Endothelial cell of umbilical vein (primary cell): Measurements from ENCODE around the gene CSGALNACT2. TPM values are rescaled to one million over a fixed set of nuclear protein-coding genes. Genes with fewer than 3 reads are reported as not detected.

ENCODE experiments used
- BruUV-seq: library from RNA; stranded (reverse); fragments of 400-500 nt; replicated peaks from 2 replicates; lab custom pipeline; 2021; lab: Mats Ljungman, UMichigan
- CTCF ChIA-PET: fragments of 300-600, 350-600 bp; sonication (Branson Sonifier 250); formaldehyde crosslinking; loops from one replicate; lab custom pipeline; 2021; ENCODE audit warnings: antibody characterized with exemption, inconsistent platforms; lab: Charles Lee
- POLR2A ChIA-PET: fragments of 300-600, 350-600 bp; sonication (Branson Sonifier 250); formaldehyde crosslinking; loops from one replicate; lab custom pipeline; 2021; ENCODE audit warnings: antibody characterized with exemption, inconsistent platforms; lab: Charles Lee
- DNase-seq: peaks from one replicate; pipeline ENCODE4 v3.0.0-alpha.2; 2011; ENCODE audit warnings: low read depth, low spot score
- FAIRE-seq: peaks from 2 replicates; lab custom pipeline; 2011; peaks lifted over from hg19 to GRCh38; lab: Jason Lieb, UNC
- H2AFZ ChIP-seq: 2 replicates; pipeline ENCODE4 v1.6.0; 2012; ENCODE audit warnings: low read depth, low read length, control low read depth, inconsistent platforms
- H3K27ac ChIP-seq: 2 replicates; pipeline ENCODE4 v1.5.1; 2011; ENCODE audit warnings: low read depth, mild to moderate bottlenecking, control low read depth, low read length, moderate library complexity; ENCODE audit not compliant: insufficient read depth
- H3K27me3 ChIP-seq, 2 experiments: 2 replicates each; pipeline versions ENCODE4 v1.6.0 to v1.6.1; 2011; ENCODE audit warnings: low read length in 2 of 2, mixed read lengths in 1 of 2; ENCODE audit not compliant: control insufficient read depth in 2 of 2, insufficient read depth in 2 of 2
- H3K36me3 ChIP-seq, 2 experiments: 2 replicates in 1 of 2; 3 replicates in 1 of 2; pipeline ENCODE4 v1.5.1; 2011; ENCODE audit warnings: low read length in 2 of 2, mild to moderate bottlenecking in 1 of 2, moderate library complexity in 1 of 2; ENCODE audit not compliant: control insufficient read depth in 2 of 2, insufficient read depth in 2 of 2; ENCODE audit errors: extremely low read depth in 1 of 2
- H3K4me1 ChIP-seq: 3 replicates; pipeline ENCODE4 v1.5.1; 2011; ENCODE audit warnings: mild to moderate bottlenecking, low read length; ENCODE audit not compliant: control insufficient read depth, insufficient read depth; ENCODE audit errors: extremely low read depth
- H3K4me2 ChIP-seq: 2 replicates; pipeline ENCODE4 v1.6.1; 2011; ENCODE audit warnings: low read length, control low read depth, mixed read lengths; ENCODE audit not compliant: insufficient read depth
- H3K4me3 ChIP-seq, 3 experiments: fragments of 200-600 bp in 1 of 3; sonication (generic), shearing (Covaris generic) in 1 of 3; replicated peaks in 1 of 3; 2 replicates each; pipeline ENCODE4 v1.5.1; 2011 to 2016; ENCODE audit warnings: control low read depth in 3 of 3, low read length in 3 of 3, mild to moderate bottlenecking in 2 of 3, inconsistent platforms in 1 of 3, low read depth in 1 of 3, moderate library complexity in 1 of 3; ENCODE audit not compliant: insufficient read depth in 1 of 3
- H3K79me2 ChIP-seq: 2 replicates; pipeline ENCODE4 v1.6.0; 2012; ENCODE audit warnings: low read length, inconsistent platforms; ENCODE audit not compliant: control insufficient read depth, insufficient read depth
- H3K9ac ChIP-seq: replicated peaks from 2 replicates; pipeline ENCODE3; 2011; ENCODE audit warnings: low read length, control low read depth; ENCODE audit not compliant: insufficient read depth; ENCODE audit errors: extremely low read depth
- H3K9me1 ChIP-seq: replicated peaks from 3 replicates; pipeline ENCODE4 v1.6.0; 2011; ENCODE audit warnings: mild to moderate bottlenecking, low read length; ENCODE audit not compliant: control insufficient read depth, insufficient read depth; ENCODE audit errors: extremely low read depth
- H3K9me3 ChIP-seq: replicated peaks from 2 replicates; pipeline ENCODE4 v1.5.1; 2012; ENCODE audit warnings: low read length, inconsistent platforms; ENCODE audit not compliant: control insufficient read depth, insufficient read depth
- H4K20me1 ChIP-seq: replicated peaks from 2 replicates; pipeline ENCODE3; 2011; ENCODE audit warnings: mild to moderate bottlenecking, low read length; ENCODE audit not compliant: control insufficient read depth, insufficient read depth; ENCODE audit errors: extremely low read depth
- CTCF ChIP-seq, 2 donors: IDR thresholded peaks; 1 replicate in 1 of 2; 2 replicates in 1 of 2; pipeline ENCODE4 v1.5.1; 2011; ENCODE audit warnings: low read length in 2 of 2, mild to moderate bottlenecking in 2 of 2, moderate library complexity in 2 of 2, control low read depth in 1 of 2, inconsistent platforms in 1 of 2, low read depth in 1 of 2; ENCODE audit not compliant: insufficient read depth in 1 of 2; ENCODE audit errors: extremely low read depth in 1 of 2
- EZH2 ChIP-seq: IDR thresholded peaks from 2 replicates; pipeline ENCODE4 v1.6.1; 2012; ENCODE audit warnings: borderline replicate concordance, low read depth, mild to moderate bottlenecking, moderate library complexity, low read length, inconsistent platforms; ENCODE audit not compliant: severe bottlenecking
- FOS ChIP-seq: IDR thresholded peaks from 2 replicates; pipeline ENCODE4 v1.6.1; 2011; ENCODE audit warnings: mild to moderate bottlenecking, low read length, moderate library complexity, borderline replicate concordance; ENCODE audit not compliant: insufficient read depth
- GATA2 ChIP-seq: IDR thresholded peaks from 2 replicates; pipeline ENCODE4 v1.7.0; 2011; ENCODE audit warnings: low read depth, mild to moderate bottlenecking, moderate library complexity, mixed read lengths, low read length; ENCODE audit not compliant: insufficient read length, insufficient read depth
- JUN ChIP-seq: IDR thresholded peaks from 2 replicates; pipeline ENCODE4 v1.6.1; 2011; ENCODE audit warnings: borderline replicate concordance, low read depth; ENCODE audit not compliant: insufficient read length, insufficient read depth
- MAX ChIP-seq: IDR thresholded peaks from 2 replicates; pipeline ENCODE4 v1.6.1; 2011; ENCODE audit not compliant: insufficient read depth, insufficient read length
- MYC ChIP-seq: IDR thresholded peaks from one replicate; pipeline ENCODE4 v1.6.1; 2011; ENCODE audit warnings: mild to moderate bottlenecking, low read depth, low read length
- POLR2A ChIP-seq: IDR thresholded peaks from 2 replicates; pipeline ENCODE4 v1.6.1; 2012; ENCODE audit warnings: low read depth, mild to moderate bottlenecking, control low read depth, low read length
- POLR2AphosphoS5 ChIP-seq: IDR thresholded peaks from 2 replicates; pipeline ENCODE4 v1.6.1; 2012; ENCODE audit warnings: low read depth, mild to moderate bottlenecking, control low read depth, low read length, moderate library complexity; ENCODE audit not compliant: insufficient read depth
- dilution Hi-C: fragments of 300-500 bp; cut with MboI; formaldehyde crosslinking; loops from one replicate; pipeline ENCODE4 v1.15.0; 2019; ENCODE audit warnings: low sequenced_read_pairs; ENCODE audit not compliant: extremely low pct_ligation_motif_present
- intact Hi-C: fragments of 100-400 bp; cut with micrococcal nuclease; formaldehyde crosslinking; loops from one replicate; pipeline ENCODE4 v1.10.0; 2022
- polyA plus RNA-seq, 4 experiments: library from polyadenylated mRNA; depleted of rRNA in 3 of 4; stranded (reverse) in 3 of 4; unstranded in 1 of 4; fragments of >200 nt; gene quantifications; 2 replicates each; pipeline versions ENCODE4 v1.2.1 to v1.2.3, GENCODE V29; 2011 to 2012; ENCODE audit warnings: missing spikeins in 1 of 4
- total RNA-seq: library from RNA; stranded (reverse); gene quantifications from 2 replicates; pipeline ENCODE4 v1.2.3, GENCODE V29; 2021

The CSGALNACT2 gene
- total and polyA plus RNA-seq, 2 donors (not counting 3 experiments of a cell fraction or from before 2014, with no cell fraction given), result 9.7 to 17.7 TPM

- Histone ChIP-seq H3K27ac (no peak overlapping the region), H3K9me1 (no peaks in the 10 kb centered on the region), H3K4me1 (no peaks in the 10 kb centered on the region), H3K4me3 (no peak overlapping the region), H3K9me3 (no peaks in the 10 kb centered on the region), H3K27me3 (no peaks in the 10 kb centered on the region), H4K20me1 (no peaks in the 10 kb centered on the region), H3K4me2 (no peak overlapping the region), H3K9ac (no peak overlapping the region), H2AFZ (no peak overlapping the region), H3K79me2 (no peaks in the 10 kb centered on the region), H3K36me3 (no peaks in the 10 kb centered on the region)
- DNase-seq (no peak), FAIRE-seq (no peak)
- TF ChIP-seq CTCF (IDR thresholded peaks at IDR 0.05; ENCODE audit: extremely low read depth in 1 of 2, insufficient read depth in 1 of 2, low read depth in 1 of 2, low read length in 2 of 2) (no peak), JUN (no peak), POLR2A (no peak)
- intact Hi-C loops (no loop called here), dilution Hi-C loops (no loop called here)
- CTCF ChIA-PET, result no interaction called here
- BruUV-seq, result no TSS peak
- POLR2A ChIA-PET, result no interaction called here
Measured at GRCh38 chr10:43210556-43210955, 72.3 kb downstream of the CSGALNACT2 start.

- intact Hi-C loops, result no loop called here
- ChIA-PET CTCF (no interaction called here), POLR2A (no interaction called here)
- Histone ChIP-seq H3K9me1 (no peaks in the 10 kb centered on the region), H4K20me1 (no peaks in the 10 kb centered on the region), H3K4me2 (no peak overlapping the region), H3K9ac (no peak overlapping the region), H3K27ac (no peak overlapping the region), H2AFZ (no peak overlapping the region), H3K79me2 (no peaks in the 10 kb centered on the region), H3K4me3 (no peak overlapping the region), H3K27me3 (no peaks in the 10 kb centered on the region), H3K9me3 (no peaks in the 10 kb centered on the region), H3K36me3 (no peaks in the 10 kb centered on the region), H3K4me1 (no peaks in the 10 kb centered on the region)
- DNase-seq, result no peak
- dilution Hi-C loops, result no loop called here
- no peak for FAIRE-seq
- BruUV-seq, result no TSS peak
- TF ChIP-seq FOS, result no peak
- TF ChIP-seq JUN, result no peak
- TF ChIP-seq CTCF (IDR thresholded peaks at IDR 0.05; ENCODE audit: extremely low read depth in 1 of 2, insufficient read depth in 1 of 2, low read depth in 1 of 2, low read length in 2 of 2), result no peak
- TF ChIP-seq MYC, result no peak
- no peak for TF ChIP-seq GATA2
- TF ChIP-seq POLR2AphosphoS5, result no peak
- TF ChIP-seq MAX, result no peak
- no peak for TF ChIP-seq POLR2A
- no peak for TF ChIP-seq EZH2
Measured at GRCh38 chr10:43211030-43211429, 72.8 kb downstream of the CSGALNACT2 start.
